NCI-H146 treated with DMSO at 0.1 percent for 48 hours (cell line): Measurements from ENCODE around the gene LRRC8C.

ENCODE experiments used
- DNase-seq: peaks from one replicate; lab custom pipeline; 2025; ENCODE audit not compliant: unreplicated experiment; lab: John Stamatoyannopoulos, UW

The LRRC8C gene

DNA sequence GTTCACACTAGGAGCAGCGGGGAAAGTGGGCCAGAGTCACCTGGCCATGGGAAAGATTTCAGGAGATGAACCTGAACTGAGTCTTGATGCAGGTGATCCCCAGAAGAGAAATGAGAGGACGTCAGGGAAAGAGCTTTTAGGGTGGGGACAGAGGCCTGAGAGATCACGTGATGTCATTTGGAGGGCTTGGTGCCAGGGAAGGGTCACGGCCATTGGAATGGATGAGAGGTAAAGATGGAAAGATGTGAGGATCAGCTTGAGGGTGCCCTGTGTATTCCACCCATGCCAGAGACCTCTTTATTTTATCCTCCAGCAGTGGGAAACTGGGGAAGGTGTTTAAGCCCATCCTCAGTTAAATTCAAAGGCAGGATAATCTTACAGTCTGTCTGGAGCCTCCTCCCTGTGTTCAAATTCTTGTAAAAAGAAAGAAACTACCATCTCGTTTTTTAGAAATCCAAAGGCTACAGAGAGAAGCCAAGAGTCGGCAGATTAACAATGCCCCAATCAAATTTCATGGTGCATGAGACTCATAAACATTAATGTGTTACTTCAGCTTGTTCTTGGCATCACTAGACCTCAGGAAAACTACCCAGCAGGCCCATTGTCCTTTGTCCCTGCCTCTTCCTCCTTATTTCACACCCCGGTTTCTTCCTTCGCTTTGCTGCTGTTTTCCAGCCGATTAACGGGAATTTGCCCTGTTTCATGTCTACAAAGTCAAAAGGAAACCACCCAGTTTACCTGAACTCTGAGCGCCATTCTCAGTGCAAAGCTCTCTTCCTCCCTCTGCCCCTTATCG is 94.8 kb downstream of the LRRC8C start:
- DNase-seq, result no peak

DNA sequence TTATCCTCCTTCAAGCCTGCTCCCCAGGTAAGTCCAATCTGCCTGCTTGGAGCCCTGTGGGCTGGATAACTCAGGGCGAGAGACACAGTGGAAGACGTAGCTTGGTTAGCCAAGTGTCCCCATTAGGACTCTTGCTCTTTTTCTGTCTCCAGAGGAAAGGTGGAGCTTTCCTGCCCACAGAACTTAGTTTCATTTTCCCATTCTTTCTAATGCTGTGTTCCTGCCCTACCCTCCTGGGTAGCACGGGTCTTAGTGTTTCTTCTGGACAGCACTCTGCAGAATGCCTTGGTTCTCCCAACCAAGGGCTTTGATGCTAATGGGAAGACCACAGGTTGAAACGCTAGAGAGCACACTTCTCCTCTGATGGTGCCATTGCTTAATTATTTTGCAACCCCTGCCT is 95.5 kb downstream of the LRRC8C start:
- DNase-seq, result no peak

DNA sequence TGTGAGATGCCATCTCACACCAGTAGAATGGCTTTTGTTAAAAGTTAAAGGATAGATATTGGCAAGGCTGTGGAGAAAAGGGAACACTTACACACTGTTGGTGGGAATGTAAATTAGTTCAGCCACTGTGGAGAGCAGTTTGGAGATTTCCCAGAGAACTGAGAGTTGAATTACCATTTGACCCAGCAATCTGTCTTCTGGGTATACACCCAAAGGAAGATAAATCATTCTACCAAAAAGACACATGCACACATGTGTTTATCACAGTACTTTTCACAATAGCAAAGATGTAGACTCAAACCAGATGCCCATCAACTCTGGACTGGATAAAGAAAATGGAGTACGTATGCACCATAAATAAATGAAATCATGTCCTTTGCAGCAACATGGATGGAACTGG is 99.3 kb downstream of the LRRC8C start:
- DNase-seq, result no peak

DNA sequence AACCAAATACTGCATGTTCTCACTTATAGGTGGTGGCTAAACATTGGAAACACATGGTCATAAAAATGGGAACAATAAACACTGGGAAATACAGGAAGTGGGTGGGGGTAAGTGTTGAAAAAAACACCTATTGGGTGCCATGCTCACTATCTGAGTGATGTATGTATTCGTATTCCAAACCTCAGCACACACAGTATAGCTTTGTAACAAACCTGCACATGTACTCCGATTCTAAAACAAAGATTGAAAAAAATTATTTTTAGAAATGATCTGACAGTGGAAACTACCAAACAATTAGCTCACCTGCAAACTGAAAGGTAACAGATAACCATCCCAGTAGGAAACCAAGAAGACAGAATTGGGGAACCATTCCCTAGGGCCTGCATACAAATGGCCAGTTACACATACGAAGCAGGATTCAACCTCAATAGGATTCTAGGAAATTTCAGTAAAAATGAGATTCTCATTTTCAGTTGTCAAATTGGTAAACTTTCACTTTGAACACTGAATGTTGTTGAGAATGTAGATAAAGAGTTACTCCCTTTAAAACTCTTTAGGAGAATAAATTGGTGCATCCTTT is 99.8 kb downstream of the LRRC8C start:
- DNase-seq, result no peak

DNA sequence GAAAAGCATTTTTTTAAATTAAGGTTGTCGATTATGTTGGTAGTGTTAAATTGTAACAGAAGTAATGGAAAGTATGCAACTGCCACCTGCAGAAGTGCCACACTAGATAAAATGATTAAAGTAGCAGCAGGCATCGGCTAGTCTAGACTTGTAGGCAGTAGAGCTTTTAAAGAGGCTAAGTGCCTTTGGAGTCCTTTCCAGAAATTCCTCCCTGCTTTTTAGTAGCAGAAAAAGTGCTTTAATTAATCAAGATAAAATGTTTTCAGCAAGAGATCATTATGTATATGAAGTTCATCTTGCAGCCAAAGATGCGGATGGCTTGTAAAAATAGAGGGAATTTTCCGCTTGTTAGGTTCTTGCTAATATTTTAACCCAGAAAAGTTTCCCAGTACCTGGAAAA is 100.8 kb downstream of the LRRC8C start:
- no peak for DNase-seq

DNA sequence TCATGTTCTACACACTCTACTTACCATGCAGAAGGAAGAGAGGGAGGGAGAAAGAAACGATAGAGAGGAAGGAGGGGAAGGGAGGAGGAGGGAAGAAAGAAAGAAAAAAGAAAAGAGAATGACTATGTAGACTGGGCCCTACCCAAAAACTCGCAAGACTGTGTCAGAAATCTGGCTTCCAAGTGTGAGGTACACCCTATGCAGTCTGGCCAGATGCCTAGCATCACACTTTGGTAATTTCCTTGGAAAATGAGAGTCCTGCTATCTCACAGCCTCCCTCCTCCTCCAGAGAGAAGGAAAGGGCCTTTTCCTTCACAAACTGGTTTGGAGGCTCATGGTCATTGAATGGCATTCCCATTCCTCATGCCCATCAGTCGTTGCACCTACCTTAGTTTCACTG is 101.5 kb downstream of the LRRC8C start:
- DNase-seq, result no peak

DNA sequence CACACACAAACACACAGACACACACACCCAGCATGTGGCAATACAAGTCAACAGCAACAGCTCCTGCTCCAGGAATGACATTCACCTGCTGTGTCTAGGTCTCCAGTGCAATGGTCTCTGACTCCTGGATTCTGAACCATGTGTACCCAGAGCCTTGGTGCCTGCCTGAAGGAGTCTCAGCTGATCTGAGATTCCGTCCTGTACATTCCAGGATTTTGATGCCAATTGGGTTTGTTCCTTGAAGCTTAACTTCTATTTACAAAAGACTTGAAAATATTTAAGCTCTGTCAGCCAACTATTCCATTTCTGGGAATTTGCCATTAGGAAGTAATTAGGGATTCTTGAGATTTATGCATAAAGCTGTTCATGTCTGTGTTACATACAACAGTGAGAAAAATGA is 102.6 kb downstream of the LRRC8C start:
- no peak for DNase-seq

DNA sequence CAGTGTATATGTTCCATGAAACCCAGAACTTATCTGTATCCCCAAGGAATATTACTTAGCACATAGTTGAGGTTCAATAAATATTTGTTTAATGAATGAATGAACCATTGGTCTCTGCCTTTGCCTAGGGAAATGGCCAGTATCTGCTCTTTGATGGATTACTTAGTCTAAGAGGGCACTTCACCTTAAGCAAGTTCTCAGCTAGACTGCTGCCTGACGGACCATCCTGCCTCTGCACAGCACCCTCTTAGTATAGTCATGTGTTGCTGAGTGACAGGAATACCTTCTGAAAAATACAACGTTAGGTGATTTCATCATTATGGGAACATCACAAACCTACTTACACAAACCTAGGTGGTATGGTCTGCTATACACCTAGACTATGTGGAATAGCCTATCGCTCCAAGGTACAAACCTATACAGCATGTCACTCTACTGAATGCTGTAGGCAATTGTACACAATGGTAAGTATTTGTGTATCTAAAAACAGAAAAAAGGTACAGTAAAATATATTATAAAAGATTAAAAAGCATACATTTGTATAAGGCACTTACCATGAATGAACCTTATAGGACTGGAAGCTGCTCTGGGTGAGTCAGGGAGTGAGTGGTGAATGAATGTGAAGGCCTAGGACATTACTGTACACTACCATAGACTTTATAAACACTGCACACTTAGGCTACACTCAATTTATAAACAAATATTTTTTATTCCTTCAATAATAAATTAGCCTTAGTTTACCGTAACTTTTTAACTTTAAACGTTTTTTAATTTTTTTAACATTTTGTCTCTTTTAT is 104.2 kb downstream of the LRRC8C start:
- no peak for DNase-seq

DNA sequence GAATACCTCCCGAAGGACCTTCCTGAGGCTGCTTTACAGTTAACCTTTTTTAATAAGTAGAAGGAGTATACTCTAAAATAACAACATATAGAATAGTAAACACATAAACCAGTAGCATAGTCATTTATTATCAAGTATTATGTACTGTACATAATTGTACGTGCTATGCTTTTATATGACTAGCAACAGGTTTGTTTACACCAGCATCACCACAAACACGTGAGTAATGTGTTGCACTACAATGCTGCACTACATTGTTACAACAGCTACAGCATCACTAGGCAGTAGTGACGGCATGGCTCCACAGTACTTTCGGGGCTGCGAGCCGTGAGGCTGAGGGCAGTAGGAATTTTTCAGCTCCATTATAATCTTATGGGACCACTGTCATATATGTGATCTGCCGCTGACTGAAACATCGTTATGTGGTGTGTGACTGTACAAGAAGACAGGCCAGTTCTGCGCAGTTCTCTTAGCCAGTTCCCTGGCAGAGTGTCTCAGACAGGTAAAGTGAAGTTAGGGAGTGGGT is 105.1 kb downstream of the LRRC8C start:
- DNase-seq, result no peak

DNA sequence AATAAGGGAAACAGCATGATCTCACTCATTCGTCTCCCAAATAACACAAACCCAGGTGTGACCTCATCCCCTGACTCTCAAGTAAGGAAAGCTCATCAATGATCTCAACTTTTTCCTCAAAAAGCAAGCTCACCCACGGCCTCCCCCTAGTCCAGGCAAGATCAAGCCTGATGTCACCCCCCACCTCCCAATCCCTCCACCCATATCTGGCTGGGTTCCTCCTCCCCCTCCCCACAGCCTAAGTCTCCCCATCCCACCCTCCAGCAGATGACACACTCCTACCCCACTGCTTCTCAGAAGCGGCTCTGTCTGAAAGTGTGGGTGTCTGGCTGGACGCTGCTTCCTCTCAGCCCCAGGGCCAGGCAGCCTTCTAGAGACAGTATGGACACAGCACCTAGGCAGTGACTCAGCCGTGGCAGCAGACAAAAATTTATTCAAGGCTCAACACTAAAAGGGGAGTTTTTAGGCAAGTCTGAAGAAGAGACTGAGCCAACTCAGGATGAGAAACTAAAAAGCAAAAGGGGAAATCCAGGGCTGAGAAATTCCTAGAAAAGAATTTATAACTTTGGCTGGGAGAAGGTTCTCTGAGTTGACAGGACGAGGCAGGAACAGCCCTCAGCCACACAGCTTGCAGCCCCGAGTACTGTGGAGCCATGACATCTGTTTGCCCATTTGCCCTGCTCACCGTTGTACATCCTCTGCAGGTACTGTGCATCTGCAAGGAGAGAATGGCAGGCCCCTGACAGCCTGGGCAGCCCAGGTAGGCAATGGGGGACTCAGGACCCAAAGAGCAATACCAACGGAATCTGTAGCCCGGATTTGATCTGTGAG is 106.3 kb downstream of the LRRC8C start:
- no peak for DNase-seq

DNA sequence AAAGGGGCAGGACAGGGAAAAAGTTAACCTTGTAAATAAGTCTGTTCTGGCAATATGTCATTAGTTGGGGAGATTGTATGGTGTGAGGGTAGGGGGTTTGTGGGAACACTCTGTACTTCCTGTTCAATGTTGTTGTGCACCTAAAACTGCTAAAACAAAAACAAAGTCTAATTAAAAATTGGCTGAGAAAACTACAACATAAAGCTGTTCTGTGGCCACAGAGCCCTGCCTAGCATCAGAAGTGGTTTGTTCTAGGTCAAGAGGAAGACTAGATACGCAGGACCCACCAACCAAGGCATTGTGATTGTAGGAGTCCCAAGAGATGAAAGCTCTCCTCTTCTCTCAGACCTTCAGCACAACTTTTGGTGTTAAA is 106.9 kb downstream of the LRRC8C start:
- DNase-seq, result no peak

DNA sequence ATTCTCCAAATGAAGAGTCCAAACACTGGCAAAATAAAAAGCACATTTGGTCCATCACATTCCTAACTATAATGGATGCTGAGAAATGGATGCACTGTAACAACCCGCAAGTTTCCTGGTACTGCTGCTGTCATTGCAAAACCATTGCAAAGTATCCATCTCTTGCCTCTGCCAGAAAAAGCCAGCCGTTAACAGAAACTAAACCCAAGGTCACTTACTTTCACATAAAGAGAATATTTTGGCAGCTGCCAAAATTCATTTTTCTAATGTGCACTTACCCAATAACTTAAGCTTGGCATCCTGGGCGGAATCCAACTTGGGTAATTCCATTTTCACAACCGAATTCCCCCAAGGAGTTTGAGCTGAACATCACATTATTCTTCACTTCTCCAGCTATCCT is 110.9 kb downstream of the LRRC8C start:
- no peak for DNase-seq

DNA sequence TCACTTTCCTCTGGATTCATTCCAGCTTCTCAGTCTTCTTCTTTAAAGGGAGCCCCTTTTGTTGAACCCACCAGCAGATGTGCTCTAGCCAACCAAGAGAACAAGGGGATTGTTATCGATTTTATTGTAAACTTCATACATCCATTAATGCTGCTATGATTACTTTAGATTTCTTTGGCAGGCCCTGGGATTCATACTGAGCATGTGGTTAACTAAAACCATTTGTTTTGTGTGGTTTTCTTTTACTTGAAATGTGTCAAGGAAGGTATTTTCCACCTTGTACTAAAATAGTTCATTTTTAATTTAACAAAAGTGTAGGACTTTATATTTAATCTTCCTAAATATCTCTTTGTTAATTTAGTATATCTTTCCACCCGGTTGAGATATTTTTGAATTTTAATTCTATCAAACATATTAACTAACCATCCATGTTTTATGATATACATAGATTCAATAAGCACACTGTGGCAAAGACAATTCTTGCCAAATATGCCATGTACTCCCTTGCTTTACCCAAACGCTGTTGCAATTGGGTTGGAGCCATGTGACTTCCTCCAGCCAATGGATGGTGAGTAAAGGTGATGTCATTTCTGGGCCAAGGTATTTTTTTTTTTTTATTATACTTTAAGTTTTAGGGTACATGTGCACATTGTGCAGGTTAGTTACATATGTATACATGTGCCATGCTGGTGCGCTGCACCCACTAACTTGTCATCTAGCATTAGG is 113.7 kb downstream of the LRRC8C start:
- no peak for DNase-seq

DNA sequence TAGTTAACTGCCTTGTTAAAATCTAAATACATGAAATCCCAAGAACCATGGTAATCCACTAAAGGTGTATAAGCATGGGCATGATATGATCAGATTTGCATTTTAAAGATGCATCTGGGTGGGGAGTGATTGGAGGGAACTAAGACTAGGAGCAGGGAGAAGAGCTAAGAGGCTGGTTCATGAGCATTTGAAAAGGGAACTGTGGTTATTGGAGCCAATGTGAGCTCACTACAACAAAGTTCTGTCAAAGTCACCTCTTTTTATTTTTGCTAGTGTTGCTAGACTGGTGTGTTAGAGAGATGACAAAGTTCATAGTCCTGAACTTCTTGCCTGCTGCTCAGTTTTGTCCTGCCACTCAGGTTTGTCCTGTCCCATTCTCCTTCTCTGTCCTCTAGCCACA is 120.8 kb downstream of the LRRC8C start:
- no peak for DNase-seq

DNA sequence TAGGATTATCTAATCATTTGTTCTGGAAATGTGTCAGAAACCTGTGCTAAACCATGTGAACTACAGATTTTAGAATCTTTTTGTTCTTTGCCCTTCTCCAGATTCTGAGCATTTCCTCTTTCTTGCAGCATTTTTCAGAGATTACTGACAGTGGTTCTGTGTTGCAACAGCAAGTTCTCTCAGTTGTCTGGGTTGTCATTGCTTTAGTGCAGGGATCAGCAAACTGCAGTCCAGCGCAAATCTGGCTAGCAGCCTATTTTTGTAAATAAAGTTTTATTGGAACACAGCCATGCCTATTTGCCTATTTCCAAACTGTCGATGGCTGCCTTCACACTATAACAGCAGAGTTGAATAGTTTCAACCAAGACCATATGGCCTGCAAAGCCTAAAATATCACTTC is 121.6 kb downstream of the LRRC8C start:
- DNase-seq, result no peak

DNA sequence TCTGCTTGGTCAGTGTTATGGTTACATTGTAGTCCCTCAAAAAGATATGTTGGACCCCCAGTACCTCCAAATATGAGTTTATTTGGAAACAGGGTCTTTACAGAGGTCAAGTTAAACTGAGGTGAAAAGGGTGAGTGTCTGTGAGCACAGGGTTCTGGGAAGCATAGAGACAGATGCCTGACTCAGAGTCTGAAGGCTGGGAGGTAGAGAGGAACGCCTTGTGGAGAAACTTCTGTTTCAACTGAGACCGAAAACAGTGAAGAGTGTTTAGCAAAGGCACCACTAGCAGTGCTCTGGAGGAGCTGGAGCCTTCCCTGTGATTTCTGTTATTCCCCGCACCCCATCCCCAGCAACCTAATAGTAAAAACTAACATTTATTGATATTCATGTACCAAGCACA is 122.7 kb downstream of the LRRC8C start:
- DNase-seq, result no peak

DNA sequence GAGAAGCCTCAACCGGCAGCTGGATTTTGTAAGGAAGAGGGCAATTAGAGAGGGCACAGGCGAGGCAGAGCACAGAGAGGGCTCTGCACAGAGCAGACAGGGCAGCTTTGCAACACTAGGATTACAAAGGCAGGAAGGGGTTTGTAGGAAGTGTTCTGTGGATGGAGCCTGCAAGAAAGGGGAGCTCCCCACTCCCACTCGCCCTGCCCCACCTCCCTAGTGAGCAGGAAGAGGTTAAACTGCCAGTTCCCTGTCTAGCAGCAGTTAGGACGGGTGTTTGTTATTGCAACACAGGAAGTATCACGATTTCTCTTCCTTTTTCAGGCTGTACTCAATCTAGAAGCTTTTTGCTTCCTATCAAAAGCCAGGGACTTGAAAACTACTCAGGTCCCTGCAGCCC is 124.6 kb downstream of the LRRC8C start:
- DNase-seq, result no peak

DNA sequence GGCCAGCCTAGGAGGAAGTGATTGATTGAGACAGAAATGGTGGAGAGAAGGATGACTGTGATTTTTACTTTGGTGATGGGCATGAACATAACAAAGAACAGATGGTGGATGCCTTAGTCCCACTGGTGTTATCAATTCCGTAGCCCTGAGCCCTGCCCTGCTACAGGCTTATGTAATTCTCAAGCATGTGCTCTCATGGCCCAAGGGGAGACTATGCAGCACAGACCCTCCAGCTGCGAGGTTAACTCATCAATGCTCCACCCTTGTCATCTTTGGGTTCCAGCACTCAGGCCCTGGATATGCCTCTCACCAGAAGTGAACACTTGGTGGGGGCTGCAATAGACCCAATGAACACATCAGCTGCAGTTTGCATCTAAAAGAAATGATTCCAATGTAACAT is 125.2 kb downstream of the LRRC8C start:
- DNase-seq, result no peak

DNA sequence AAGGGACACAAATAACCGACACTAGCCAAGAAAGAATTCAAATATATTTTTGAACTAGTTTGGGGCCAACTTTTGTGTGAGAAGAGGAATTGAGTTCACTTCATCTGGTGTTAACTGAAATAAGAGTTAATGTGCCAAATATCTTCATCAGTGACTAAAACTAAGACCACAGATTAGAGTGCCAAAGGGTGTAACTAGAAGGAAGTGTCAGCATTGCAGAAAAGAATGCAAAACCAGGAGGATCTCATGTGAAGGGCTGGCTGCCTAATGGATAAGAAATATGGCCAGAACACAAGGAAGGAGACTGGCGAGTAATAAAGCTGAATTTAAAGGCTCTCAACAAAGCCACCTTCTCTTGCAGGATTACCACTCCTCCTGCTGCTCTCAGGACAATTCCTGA is 126.1 kb downstream of the LRRC8C start:
- no peak for DNase-seq

DNA sequence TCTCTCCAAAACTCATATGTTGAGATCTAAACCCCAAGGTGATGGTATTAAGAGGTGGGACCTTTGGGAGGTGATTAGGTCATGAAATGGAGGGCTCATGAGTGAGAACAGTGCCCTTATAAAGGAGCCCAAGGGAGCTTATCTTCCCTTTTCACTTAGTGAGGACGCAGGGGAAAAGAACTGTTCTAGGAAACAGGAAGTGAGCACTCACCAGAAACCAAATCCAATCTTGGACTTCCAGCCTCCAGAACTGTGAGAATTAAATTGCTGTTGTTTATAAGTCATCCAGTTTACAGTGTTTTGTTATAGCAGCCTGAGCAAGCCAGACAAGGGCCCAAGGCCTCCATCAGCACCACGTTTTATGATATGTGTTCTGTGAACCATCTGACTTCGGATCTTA is 127.6 kb downstream of the LRRC8C start:
- DNase-seq, result no peak

DNA sequence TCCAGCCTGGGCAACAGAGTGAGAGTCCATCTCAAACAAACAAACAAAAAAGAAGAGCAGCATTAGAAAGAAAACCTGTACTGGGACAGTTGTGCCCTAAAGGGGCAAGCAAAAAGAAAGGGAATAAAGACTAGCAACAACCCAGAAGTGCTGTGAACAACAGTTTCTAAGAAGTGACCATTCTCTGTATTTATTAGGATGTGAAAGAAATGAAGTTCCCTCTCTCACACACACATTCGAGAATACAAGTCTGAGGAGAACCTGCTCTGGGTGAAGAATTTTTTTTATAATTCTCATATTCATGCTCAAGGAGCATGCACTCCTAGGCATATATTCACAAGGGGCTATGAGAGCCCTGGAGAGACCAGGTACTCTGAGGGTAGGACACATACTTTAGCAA is 128.4 kb downstream of the LRRC8C start:
- no peak for DNase-seq
